GM19452 (cell line): ENCODE data around the gene AK2.
"Not testable (repeated sequence)": the region's sequence is repeated elsewhere in the genome, so short reads cannot be mapped to it uniquely, and the experiment has no call there.

Source experiments
- ATAC-seq: cut with Tn5 transposase; IDR thresholded peaks from one replicate; pipeline ENCODE4 v1.9.1; 2021; ENCODE audit not compliant: unreplicated experiment

The AK2 gene

GRCh38 chr1:33036526-33037503 lies at the start of gene AK2:
AK2 (minus strand) TSS chr1:33036883; CDS start chr1:33036828, 55 bp downstream.
- peak; percentile 98 for ATAC-seq

GRCh38 chr1:33086384-33086850 lies 49.7 kb upstream of the AK2 start:
- no peak for ATAC-seq

GRCh38 chr1:33085332-33085731 lies 48.6 kb upstream of the AK2 start:
- no peak for ATAC-seq

GRCh38 chr1:33082575-33083108 lies 46.0 kb upstream of the AK2 start:
- no peak for ATAC-seq

- ATAC-seq, result no peak
Measured at GRCh38 chr1:33081554-33082305, 45.0 kb upstream of the AK2 start.

GRCh38 chr1:33080885-33081553 lies 44.3 kb upstream of the AK2 start, which contains the start of gene AZIN2:
AZIN2 (plus strand) TSS chr1:33081153; CDS start chr1:33082250, 1,097 bp downstream.
- peak; percentile 94 for ATAC-seq

- no peak for ATAC-seq
Measured at GRCh38 chr1:33080373-33080772, 43.7 kb upstream of the AK2 start.

- ATAC-seq, result no peak
Measured at GRCh38 chr1:33078030-33078591, 41.4 kb upstream of the AK2 start.

GRCh38 chr1:33074193-33074945 lies 37.7 kb upstream of the AK2 start:
- ATAC-seq, result no peak

GRCh38 chr1:33072707-33073106 lies 36.0 kb upstream of the AK2 start:
- no peak for ATAC-seq

- no peak for ATAC-seq
Measured at GRCh38 chr1:33070628-33071027, 33.9 kb upstream of the AK2 start.

- not testable (repeated sequence) for ATAC-seq
Measured at GRCh38 chr1:33068108-33068507, 31.4 kb upstream of the AK2 start.

GRCh38 chr1:33066477-33066876 lies 29.8 kb upstream of the AK2 start:
- ATAC-seq, result not testable (repeated sequence)

GRCh38 chr1:33065301-33065700 lies 28.6 kb upstream of the AK2 start:
- ATAC-seq, result no peak

GRCh38 chr1:33064284-33064683 lies 27.6 kb upstream of the AK2 start:
- ATAC-seq, result not testable (repeated sequence)

- no peak for ATAC-seq
Measured at GRCh38 chr1:33061834-33062233, 25.2 kb upstream of the AK2 start.

- ATAC-seq, result no peak
Measured at GRCh38 chr1:33060579-33061083, 23.9 kb upstream of the AK2 start.

- ATAC-seq, result no peak
Measured at GRCh38 chr1:33057095-33057494, 20.4 kb upstream of the AK2 start.

- no peak for ATAC-seq
Measured at GRCh38 chr1:33056426-33056825, 19.7 kb upstream of the AK2 start.
